GM21423 (cell line): ENCODE data around the gene EFNA1.
"Not testable (repeated sequence)": the region's sequence is repeated elsewhere in the genome, so short reads cannot be mapped to it uniquely, and the experiment has no call there.

Experiments
- ATAC-seq: cut with Tn5 transposase; IDR thresholded peaks from one replicate; pipeline ENCODE4 v1.9.1; 2021; ENCODE audit warnings: mild to moderate bottlenecking, moderate library complexity; ENCODE audit not compliant: unreplicated experiment

The EFNA1 gene

GRCh38 chr1:155092131-155092530 lies 35.5 kb upstream of the EFNA1 start:
- ATAC-seq: no peak

GRCh38 chr1:155092641-155093040 lies 35.0 kb upstream of the EFNA1 start:
- no peak for ATAC-seq

- ATAC-seq: no peak
Measured at GRCh38 chr1:155093911-155094621, 33.6 kb upstream of the EFNA1 start.

- ATAC-seq: no peak
Measured at GRCh38 chr1:155094622-155094948, 33.1 kb upstream of the EFNA1 start.

- ATAC-seq: no peak
Measured at GRCh38 chr1:155099331-155099730, 28.3 kb upstream of the EFNA1 start.

- ATAC-seq: no peak
Measured at GRCh38 chr1:155103325-155103724, 24.4 kb upstream of the EFNA1 start.

- no peak for ATAC-seq
Measured at GRCh38 chr1:155104605-155105534, 22.8 kb upstream of the EFNA1 start.

- no peak for ATAC-seq
Measured at GRCh38 chr1:155105604-155106011, 22.1 kb upstream of the EFNA1 start.

GRCh38 chr1:155106862-155107261 lies 20.8 kb upstream of the EFNA1 start:
- ATAC-seq: no peak

GRCh38 chr1:155107309-155108264 lies 20.1 kb upstream of the EFNA1 start:
- ATAC-seq: no peak

- no peak for ATAC-seq
Measured at GRCh38 chr1:155108296-155108695, 19.4 kb upstream of the EFNA1 start.

GRCh38 chr1:155110381-155110780 lies 17.3 kb upstream of the EFNA1 start:
- no peak for ATAC-seq

- ATAC-seq: no peak
Measured at GRCh38 chr1:155110826-155111225, 16.9 kb upstream of the EFNA1 start.

- no peak for ATAC-seq
Measured at GRCh38 chr1:155113450-155113980, 14.2 kb upstream of the EFNA1 start.

GRCh38 chr1:155116113-155116764 lies 11.4 kb upstream of the EFNA1 start:
- ATAC-seq: no peak

GRCh38 chr1:155117610-155118009 lies 10.1 kb upstream of the EFNA1 start:
- ATAC-seq: no peak

GRCh38 chr1:155118090-155118489 lies 9.6 kb upstream of the EFNA1 start:
- ATAC-seq: not testable (repeated sequence)

GRCh38 chr1:155120253-155120652 lies 7.4 kb upstream of the EFNA1 start:
- no peak for ATAC-seq

- no peak for ATAC-seq
Measured at GRCh38 chr1:155121249-155121648, 6.4 kb upstream of the EFNA1 start.

GRCh38 chr1:155122308-155122707 lies 5.4 kb upstream of the EFNA1 start:
- no peak for ATAC-seq
